H4 (cell line): Measurements from ENCODE around the gene WDR81. TPM values are rescaled to one million over a fixed set of nuclear protein-coding genes. Genes with fewer than 3 reads are reported as not detected.
"Not testable (repeated sequence)": the region's sequence is repeated elsewhere in the genome, so short reads cannot be mapped to it uniquely, and the experiment has no call there.

ENCODE experiments used
- DNase-seq: peaks from one replicate; pipeline ENCODE4 v3.0.0-alpha.2; 2015; ENCODE audit warnings: low spot score
- total RNA-seq: library from RNA; depleted of rRNA; stranded (reverse); fragments of >200 nt; shearing (Covaris generic); gene quantifications from 2 replicates; pipeline ENCODE4 v1.2.3, GENCODE V29; 2014

WDR81 gene
- total RNA-seq, 1 experiment from 2014 or later, result 10.1 TPM

DNA sequence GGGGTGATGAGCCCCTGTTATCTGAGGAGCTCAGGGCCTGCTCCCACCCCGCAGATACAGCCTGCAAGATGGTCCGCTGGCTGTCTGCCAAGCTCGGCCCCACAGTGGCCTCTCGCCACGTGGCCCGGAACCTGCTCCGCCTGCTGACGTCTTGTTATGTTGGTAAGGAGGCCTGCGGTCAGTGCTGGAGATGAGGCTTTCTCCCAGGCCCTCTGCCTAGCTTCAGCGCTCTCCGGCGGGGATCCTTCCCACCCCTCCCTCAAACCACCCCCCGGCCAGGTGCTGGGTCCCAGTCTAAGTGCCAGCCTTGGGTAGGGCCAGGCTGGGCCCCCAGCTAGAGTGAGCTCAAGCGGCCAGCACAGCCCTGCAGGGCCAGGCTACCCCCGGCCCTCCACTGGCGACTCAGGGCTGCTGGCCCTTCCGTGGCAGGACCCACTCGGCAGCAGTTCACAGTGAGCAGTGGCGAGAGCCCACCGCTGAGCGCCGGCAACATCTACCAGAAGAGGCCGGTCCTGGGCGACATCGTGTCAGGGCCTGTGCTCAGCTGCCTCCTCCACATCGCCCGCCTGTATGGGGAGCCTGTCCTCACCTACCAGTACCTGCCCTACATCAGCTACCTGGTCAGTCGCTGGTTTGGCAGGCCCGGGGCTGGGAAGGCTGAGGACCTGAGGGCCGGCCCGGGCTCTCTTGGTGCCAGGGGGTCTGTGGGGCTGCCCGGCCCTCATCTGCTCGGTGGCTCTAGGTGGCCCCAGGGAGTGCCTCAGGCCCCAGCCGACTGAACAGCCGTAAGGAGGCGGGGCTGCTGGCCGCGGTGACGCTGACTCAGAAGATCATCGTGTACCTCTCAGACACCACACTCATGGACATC lies 6.1 kb downstream of the WDR81 start:
- peak; percentile 50 for DNase-seq

DNA sequence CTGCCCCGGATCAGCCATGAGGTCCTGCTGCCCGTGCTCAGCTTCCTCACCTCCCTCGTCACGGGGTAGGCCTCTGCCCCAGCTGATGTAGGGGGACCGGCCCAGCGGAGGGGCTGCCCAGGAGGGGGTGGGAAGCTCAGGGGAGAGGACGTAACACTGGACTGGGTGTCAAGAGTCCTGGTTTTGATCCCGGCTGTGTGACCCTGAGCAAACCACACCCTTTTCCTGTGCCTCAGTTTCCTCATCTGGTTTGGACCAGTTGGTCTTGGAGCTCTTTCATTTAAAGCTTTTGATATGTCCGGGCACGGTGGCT lies 6.6 kb downstream of the WDR81 start:
- DNase-seq, result no peak

DNA sequence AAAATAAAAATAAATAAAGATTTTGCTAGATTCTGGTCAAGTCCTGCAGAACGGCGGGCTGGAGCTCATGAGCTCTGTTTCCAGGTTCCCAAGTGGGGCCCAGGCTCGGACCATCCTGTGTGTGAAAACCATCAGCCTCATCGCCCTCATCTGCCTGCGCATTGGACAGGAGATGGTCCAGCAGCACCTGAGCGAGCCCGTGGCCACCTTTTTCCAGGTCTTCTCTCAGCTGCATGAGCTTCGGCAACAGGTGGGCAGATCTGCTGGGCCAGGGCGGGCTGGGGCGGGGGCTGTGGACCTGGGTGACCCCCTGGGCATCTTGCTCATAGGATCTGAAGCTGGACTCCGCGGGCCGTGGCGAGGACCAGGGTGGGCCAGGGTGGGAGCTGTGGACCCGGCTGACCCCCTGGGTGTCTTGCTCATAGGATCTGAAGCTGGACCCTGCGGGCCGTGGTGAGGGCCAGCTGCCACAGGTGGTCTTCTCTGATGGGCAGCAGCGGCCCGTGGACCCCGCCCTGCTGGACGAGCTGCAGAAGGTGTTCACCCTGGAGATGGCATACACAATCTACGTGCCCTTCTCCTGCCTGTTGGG lies 7.8 kb downstream of the WDR81 start:
- DNase-seq, result no peak

DNA sequence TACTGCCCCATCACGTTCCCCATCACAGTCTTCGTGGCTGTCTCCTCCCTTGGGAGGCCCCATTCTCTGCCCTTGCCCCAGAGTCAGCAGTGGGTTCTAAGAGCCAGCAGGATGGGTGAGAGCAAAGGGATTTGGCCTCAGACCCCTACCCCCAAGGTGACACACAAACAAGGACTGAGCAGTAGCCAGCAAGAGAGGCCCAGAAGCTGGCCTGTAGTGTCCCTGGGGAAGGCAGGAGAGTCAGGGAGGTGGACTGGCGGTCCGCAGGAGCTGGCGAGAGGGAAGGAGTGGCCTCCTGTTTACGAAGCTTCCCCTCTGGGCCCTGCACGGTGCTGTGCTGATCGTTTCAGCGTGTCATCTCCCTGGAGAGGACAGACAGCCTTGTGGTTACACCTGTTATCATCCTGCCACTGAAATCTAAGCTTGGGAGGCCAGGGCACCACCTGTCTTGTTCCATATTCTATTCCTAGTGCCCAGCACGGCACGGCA lies 8.4 kb downstream of the WDR81 start:
- no peak for DNase-seq

DNA sequence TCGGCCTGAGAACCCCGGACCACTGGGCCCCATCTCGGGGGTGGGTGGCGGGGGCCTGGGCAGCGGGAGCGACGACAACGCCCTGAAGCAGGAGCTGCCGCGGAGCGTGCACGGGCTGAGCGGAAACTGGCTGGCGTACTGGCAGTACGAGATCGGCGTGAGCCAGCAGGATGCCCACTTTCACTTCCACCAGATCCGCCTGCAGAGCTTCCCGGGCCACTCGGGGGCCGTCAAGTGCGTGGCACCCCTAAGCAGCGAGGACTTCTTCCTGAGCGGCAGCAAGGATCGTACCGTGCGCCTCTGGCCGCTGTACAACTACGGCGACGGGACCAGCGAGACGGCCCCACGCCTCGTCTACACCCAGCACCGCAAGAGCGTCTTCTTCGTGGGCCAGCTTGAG lies 9.3 kb downstream of the WDR81 start:
- no peak for DNase-seq

DNA sequence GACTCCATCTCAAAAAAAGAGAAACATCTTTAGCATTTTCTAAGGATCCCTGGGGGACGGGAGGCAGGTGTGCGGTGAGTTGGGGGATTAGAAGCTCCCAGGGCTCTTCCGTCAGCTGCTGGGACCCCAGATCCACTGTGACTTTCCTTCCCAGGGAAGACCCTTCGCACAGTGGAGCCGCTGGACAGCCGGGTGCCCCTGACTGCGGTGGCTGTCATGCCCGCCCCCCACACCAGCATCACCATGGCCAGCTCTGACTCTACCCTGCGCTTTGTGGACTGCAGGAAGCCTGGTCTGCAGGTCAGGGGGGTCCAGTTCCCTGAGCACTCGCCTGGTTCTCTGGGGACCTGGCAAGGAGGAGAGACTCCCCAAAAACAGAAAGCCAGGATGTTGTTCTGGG lies 10.9 kb downstream of the WDR81 start:
- DNase-seq, result no peak

DNA sequence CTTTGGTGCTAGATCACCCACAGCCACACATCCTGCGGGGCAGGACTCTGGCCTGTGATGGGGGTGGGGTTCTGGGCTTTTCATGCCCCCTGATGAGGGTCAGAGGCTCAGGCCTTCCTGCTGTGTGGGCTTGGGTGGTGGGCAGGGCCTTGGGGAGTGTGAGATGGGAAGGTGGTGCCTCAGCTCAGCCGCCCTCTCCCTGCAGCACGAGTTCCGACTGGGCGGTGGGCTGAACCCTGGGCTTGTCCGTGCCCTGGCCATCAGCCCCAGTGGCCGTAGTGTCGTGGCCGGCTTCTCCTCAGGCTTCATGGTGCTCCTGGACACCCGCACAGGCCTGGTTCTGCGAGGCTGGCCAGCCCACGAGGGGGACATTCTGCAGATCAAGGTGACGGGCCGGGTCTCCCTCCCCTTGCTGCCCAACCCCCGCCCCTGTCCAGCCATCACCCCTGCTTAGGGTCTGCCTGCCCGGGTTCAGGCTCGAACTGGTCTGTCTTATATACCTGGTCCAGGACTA lies 11.4 kb downstream of the WDR81 start:
- no peak for DNase-seq

DNA sequence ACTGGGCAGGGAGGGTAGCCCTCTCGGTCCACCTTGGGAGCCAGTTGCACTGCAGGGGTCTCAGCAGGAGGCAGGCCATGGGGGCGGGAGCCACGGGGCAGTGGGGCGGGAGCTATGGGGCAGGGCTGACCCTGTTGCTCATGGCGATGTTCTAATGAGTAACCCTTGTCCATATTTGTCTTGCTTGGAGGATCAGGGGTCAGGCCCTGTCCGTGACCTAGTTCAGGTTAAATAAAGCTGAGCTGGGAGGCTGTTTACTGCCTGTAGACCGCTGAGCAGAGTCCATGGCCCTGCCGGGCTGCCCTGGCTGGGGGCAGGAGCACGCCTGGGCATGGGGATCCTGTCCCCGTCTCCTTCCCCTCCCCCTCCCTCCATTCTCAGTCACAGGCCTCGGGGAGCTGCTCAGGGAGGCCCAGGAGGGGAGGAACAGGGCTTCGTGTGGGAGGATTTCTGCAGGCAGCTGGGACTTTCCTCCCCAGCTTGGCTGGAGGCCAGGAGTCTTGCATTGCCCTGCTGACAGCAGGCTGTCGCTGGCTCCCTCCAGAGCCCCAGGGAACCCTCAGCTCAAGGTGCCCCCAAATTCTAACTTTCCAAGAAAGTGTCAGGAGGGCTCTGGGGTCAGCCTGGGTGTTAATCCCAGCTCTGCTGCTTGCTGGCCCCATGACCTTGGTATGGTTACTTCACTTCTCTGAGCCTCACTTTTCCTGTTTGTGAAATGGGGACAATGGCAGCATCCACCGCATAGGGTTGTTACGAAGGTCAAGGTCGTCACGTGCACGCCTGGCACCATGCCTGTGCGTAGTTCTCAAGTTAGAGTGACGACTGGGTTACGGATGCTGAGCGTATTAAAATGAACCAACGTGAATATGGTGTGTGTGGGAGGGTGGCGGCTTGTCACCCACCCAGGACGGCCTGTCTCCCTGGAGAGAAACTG lies 12.1 kb downstream of the WDR81 start:
- DNase-seq, result no peak

DNA sequence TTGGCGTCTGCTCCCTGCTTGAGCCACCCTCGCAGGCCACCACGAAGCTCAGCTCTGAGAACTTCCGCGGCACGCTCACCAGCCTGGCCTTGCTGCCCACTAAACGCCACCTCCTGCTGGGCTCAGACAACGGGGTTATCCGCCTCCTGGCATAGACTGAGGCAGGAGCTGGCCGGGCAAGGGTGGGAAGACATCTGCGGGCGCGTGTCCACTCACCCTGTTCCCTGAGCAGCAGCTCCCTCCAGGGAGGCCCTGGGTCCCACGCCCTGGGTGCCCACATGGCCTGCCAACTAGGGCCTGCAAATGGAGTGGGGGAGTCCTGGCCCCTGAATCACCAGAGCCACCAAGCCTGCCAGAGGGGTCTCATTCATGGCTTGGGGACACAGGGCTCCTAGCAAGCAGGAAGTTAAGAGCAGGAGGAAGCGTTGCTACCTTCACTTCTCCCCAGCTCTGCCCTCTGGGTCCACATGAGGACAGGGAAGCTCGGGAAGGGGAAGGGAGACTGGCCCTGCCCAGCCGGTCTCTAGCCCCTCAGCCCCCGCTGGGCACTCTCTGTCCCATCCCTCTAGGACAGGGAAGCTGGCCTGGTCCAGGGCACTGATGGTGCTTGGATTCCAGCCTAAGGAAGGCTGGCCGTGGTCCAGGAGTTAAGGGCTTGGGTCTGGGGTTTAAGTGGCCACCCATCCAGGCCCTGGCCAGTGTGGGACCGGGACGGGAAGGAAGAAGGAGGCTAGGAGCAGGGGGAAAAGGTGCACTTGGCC lies 13.2 kb downstream of the WDR81 start:
- DNase-seq, result no peak

DNA sequence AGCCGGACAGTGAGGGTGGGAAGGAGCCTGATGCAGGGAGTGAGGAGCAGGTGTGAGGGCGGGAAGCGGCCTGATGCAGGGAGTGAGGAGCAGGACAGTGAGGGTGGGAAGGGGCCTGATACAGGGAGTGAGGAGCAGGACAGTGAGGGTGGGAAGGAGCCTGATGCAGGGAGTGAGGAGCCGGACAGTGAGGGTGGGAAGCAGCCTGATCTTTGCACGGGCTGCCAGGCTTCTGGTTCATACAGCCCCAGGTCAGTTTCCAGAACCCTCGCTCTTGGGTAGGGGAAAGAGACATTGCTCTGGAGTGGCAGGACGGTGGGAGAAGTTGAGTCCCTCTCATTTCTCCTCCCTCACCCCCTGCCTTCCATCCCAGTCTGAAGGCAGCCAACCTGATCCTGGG lies 17.4 kb downstream of the WDR81 start:
- DNase-seq, result not testable (repeated sequence)

DNA sequence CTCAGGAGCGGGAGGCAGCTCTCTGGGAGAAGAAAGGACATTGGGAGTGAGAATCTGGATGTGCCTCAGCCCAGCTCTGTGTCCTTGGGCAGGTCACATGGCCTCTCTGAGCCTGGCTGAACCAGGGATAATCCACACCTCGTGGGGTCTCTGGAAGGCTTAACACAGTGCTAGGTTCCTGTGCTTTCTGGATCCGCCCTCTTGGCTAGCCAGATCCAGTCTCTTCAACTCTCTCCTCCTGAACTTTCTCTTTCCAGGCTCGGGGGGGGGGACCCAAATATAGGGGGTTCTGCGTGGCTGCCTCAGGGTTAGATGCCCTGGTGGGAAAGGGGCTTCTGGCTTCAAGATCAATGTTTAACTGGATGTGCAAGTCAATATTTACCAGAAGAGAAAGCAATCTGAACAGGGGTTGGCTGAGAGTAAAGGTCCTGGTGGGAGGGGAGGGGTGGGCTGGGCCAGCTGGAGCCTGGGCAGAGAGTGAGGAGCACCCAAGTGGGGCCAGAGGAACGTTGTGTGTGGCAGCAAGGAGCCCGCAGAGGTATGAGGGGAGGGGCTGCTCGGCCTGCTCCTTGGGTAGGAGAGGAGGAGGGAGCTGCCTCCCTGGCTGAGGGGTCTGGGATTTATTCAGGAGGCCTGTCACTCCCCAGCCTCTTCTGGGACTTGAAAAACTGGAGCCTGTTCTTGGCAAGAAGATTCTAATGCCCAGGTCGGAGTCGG lies 18.0 kb downstream of the WDR81 start, which contains the start of gene SERPINF2:
TSS of gene SERPINF2 (plus strand) at position 501 of the 717 bp plus-strand sequence. CDS start 2,125 bp downstream, outside the sequence.
- no peak for DNase-seq

DNA sequence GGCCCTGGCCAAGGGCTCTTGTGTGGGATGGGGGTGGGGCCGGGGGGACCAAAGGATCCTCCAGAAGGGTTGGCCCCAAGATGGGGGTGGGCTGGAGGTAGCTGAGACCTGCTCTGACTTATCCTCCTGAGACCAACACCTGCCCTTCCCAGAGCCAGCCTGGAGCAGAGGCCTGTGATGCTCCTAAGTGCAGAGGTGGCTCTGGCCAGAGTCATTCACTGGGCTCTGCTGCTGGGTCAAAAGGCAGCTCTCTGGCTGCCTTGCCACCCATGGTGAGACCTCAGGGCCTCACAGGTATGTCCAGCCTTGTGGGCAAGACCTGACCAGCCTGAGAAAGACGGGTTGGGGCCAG lies 18.6 kb downstream of the WDR81 start:
- no peak for DNase-seq

DNA sequence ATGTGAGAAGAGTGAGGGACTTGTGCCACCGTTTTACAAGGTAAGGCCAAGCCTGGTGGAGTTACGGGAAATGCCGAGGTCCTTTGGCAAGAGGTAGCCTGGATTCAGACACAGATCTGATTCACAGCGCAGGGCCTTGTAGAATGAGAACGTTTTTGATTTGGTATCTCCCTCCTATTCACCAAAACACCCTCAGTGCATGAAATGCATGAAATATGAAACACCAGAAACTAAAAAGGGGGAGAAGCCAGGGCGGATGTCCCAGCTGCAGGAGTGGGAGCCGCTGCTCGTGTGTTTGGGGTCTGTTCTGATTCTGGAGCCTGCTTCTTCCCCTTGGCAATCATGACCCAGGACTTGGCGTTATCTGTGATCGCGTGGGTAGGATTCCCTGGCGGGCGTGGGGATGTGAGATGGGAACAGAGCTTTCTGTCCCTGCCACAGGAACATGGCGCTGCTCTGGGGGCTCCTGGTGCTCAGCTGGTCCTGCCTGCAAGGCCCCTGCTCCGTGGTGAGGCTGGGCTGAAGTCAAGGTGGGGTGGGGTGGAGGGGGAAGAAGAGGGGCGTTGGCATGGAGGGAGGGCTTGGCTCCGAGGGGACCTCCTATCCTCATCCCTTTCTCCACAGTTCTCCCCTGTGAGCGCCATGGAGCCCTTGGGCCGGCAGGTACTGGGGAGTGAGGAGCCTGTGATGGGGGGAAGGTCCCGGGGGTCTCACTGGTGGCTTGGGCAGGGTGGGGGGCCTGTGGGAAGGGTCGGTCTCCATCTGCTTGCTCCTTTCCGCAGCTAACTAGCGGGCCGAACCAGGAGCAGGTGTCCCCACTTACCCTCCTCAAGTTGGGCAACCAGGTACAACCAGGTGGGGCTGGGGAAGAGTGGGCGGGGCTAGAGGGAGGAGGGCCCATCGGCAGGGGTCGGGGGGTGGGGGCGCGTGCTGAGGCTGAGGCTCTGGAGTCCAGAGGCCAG lies 20.3 kb downstream of the WDR81 start:
- no peak for DNase-seq

DNA sequence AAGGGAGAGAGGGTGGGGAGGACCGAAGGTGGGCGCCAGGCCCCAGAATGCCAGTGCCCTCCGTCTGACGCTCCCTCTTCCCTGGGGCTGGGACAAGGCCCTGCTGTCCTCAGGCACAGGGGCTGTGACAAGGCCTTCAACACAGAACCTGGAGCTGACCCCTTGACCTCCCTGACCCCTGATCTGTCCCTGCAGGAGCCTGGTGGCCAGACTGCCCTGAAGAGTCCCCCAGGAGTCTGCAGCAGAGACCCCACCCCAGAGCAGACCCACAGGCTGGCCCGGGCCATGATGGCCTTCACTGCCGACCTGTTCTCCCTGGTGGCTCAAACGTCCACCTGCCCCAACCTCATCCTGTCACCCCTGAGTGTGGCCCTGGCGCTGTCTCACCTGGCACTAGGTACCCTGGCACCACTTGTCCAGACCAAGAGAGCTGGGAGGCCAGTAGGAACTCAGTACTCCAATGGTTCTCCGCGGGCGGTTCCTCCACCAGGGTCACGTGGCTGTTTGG lies 21.1 kb downstream of the WDR81 start:
- no peak for DNase-seq

DNA sequence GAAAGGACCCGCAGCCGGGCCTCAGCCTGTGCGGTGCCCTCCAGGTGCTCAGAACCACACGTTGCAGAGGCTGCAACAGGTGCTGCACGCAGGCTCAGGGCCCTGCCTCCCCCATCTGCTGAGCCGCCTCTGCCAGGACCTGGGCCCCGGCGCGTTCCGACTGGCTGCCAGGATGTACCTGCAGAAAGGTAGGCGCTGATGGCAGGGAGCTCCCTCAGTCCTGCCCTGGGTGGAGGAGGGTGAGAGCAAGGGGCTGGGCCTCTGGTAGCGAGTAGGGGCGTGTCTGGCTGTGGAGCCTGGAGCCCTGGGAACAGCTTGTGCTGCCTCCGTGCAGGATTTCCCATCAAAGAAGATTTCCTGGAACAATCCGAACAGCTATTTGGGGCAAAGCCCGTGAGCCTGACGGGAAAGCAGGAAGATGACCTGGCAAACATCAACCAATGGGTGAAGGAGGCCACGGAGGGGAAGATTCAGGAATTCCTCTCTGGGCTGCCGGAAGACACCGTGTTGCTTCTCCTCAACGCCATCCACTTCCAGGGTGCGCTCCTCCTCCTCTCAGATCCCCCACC lies 22.6 kb downstream of the WDR81 start:
- no peak for DNase-seq

DNA sequence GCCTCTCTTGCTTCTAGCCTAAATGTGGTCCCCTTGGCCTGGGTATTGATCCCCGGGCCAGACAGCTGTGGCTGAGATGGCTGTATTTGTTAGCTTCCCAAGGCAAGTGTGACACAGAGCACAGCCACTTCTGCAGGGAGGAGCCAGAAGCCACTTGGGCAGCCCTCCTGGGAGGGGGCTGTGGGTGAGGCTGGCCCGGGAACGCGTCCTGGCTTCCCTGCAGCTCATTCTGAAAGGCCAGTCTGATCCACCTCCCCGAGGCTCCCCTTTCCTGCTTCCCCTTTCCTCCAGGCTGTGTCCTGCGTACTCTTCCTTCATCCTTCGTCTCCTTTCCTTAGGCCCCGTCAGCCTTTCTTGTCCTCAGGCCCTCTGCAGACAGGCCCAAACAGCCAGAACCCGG lies 26.1 kb downstream of the WDR81 start:
- DNase-seq, result no peak

DNA sequence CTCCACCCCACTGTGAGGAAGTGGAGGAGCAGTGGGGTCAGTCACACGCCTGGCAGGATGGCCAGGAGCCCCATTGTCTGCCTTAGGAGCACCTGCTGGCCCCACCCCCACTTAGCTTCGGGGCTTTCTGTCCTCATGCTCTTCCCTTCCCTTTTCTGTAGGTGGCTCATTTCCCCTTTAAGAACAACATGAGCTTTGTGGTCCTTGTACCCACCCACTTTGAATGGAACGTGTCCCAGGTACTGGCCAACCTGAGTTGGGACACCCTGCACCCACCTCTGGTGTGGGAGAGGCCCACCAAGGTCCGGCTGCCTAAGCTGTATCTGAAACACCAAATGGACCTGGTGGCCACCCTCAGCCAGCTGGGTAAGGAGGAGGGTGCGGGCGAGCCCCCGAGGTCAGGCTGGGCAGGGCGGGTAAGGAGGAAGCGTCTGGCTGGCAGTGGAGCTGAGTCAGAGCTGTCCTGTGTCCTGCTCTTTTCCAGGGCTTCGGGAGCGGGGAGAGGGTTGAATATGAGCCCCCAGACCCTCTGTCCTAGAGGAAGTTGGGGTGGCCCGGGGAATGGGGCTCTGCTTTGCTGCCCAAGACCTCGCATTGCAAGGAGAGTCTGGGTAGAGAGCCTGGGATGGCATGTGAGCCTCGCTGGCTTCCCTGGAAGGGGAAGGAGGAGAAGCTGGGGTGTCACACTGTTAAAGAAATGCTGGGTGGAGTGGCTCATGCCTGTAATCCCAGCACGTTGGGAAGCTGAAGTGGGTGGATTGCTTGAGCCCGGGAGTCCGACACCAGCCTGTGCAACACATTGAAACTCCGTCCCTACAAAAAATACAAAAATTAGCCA lies 28.1 kb downstream of the WDR81 start:
- no peak for DNase-seq
